Neural crest cell (in vitro differentiated cells): ENCODE measurements around the gene RGS7. TPM values are rescaled to one million over a fixed set of nuclear protein-coding genes. Genes with fewer than 3 reads are reported as not detected.
"Not testable (repeated sequence)": the region's sequence is repeated elsewhere in the genome, so short reads cannot be mapped to it uniquely, and the experiment has no call there.

Experiments used
- DNase-seq: peaks from one replicate; pipeline ENCODE4 v3.0.0; 2021; ENCODE audit warnings: low read depth, mixed read lengths, low spot score
- H3K27ac Mint-ChIP-seq: one replicate; pipeline ENCODE4 v1.8.0; 2021; ENCODE audit warnings: mild to moderate bottlenecking, mixed read lengths; ENCODE audit not compliant: unreplicated experiment
- H3K27me3 Mint-ChIP-seq: 2 replicates; pipeline ENCODE4 v1.8.0; 2021; ENCODE audit warnings: low read depth, mild to moderate bottlenecking, mixed read lengths
- H3K36me3 Mint-ChIP-seq: 2 replicates; pipeline ENCODE4 v1.8.0; 2021; ENCODE audit warnings: low read depth, mild to moderate bottlenecking, mixed read lengths
- H3K4me1 Mint-ChIP-seq: 2 replicates; pipeline ENCODE4 v1.8.0; 2021; ENCODE audit warnings: mixed read lengths
- H3K4me3 Mint-ChIP-seq: one replicate; pipeline ENCODE4 v1.8.0; 2021; ENCODE audit warnings: mild to moderate bottlenecking, mixed read lengths
- H3K9me3 Mint-ChIP-seq: 2 replicates; pipeline ENCODE4 v1.8.0; 2021; ENCODE audit warnings: mixed read lengths
- total RNA-seq: library from RNA; stranded (reverse); gene quantifications from 2 replicates; pipeline ENCODE4 v1.2.1, GENCODE V29; 2021
- TF ChIP-seq, protein P1 (sequence below): fragments of 200-600 bp; sonication (generic); conservative IDR thresholded peaks from 2 replicates; pipeline ENCODE4 v1.5.0; 2021; ENCODE audit warnings: antibody characterized with exemption, mild to moderate bottlenecking

The RGS7 gene
- total RNA-seq, 1 donor from 2014 or later = 0.65 TPM

DNA sequence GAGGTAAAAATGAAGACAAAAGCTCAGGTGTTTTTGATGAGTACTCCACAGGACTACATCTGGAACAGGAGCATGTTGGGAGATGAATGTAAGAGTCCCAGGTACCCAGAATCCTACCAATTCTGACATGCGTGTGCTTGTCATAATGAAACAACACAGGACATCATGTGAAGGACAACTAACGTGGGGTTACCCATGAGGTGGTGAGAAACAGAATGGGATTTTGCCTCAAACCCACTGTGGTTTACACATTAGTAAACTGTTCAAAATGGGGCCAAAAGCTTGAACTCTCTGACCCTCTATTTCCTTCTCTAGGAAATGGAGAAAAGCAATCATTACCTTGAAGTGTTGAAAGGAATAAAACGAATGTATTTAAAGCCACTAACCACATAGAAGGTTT is 266.2 kb downstream of the RGS7 start:
- Mint-ChIP-seq H3K4me1 (no peaks in the 10 kb centered on the region), H3K27me3 (no peaks in the 10 kb centered on the region), H3K4me3 (no peak overlapping the region), H3K36me3 (no peaks in the 10 kb centered on the region), H3K27ac (no peak overlapping the region), H3K9me3 (no peaks in the 10 kb centered on the region)
- DNase-seq = no peak
- TF ChIP-seq, protein P1, sequence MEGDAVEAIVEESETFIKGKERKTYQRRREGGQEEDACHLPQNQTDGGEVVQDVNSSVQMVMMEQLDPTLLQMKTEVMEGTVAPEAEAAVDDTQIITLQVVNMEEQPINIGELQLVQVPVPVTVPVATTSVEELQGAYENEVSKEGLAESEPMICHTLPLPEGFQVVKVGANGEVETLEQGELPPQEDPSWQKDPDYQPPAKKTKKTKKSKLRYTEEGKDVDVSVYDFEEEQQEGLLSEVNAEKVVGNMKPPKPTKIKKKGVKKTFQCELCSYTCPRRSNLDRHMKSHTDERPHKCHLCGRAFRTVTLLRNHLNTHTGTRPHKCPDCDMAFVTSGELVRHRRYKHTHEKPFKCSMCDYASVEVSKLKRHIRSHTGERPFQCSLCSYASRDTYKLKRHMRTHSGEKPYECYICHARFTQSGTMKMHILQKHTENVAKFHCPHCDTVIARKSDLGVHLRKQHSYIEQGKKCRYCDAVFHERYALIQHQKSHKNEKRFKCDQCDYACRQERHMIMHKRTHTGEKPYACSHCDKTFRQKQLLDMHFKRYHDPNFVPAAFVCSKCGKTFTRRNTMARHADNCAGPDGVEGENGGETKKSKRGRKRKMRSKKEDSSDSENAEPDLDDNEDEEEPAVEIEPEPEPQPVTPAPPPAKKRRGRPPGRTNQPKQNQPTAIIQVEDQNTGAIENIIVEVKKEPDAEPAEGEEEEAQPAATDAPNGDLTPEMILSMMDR = no peak

DNA sequence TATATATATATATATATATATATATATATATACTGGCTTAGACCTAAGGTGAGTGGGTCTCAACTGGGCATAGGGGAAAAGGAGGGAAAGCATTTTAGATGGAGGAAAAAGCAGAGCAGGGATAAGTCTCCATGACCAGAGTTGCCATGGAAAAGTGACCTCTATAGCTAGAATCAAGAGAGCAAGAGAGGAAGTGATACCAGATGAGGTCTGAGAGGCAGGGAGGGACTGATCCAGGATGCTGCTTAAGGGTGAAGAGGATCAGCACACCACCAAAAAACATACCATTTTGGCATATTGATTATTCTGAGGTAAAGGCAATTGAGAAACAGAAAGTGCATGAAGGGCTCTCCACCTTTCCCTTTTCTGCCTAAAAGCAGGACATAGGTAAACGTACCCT is 267.9 kb downstream of the RGS7 start:
- not testable (repeated sequence) for DNase-seq, H3K36me3 Mint-ChIP-seq, H3K4me1 Mint-ChIP-seq, H3K27me3 Mint-ChIP-seq, H3K9me3 Mint-ChIP-seq, H3K4me3 Mint-ChIP-seq, H3K27ac Mint-ChIP-seq

DNA sequence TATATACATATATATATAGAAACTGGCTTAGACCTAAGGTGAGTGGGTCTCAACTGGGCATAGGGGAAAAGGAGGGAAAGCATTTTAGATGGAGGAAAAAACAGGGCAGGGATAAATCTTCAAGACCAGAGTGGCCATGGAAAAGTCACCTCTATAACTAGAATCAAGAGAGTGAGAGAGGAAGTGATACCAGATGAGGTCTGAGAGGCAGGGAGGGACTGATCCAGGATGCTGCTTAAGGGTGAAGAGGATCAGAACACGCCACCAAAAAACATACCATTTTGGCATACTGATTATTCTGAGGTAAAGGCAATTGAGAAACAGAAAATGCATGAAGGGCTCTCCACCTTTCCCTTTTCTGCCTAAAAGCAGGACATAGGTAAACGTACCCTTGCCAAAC is 268.9 kb downstream of the RGS7 start:
- not testable (repeated sequence) for H3K4me3 Mint-ChIP-seq, H3K36me3 Mint-ChIP-seq, DNase-seq, H3K9me3 Mint-ChIP-seq, H3K27ac Mint-ChIP-seq, H3K27me3 Mint-ChIP-seq, H3K4me1 Mint-ChIP-seq

DNA sequence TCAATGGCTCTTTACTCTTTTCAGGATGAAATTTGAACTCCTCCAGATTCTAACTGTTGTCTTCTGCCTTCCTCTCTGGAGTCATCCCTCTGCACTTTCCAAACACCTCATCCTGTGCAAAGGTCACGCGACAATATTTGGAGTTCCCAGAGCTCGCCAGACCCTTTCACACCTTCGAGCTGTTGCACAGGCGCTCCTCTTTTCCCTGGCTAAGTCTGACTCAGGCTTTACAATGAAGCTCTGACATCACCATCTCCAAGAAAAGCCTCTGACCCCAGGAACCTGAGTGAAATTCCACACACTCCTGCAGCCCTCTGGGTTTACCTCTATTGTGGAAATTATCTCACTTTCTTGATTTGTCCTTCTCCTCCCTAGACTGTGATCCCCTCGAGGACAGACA is 270.3 kb downstream of the RGS7 start:
- Mint-ChIP-seq H3K36me3 (no peaks in the 10 kb centered on the region), H3K4me3 (no peak overlapping the region), H3K9me3 (no peaks in the 10 kb centered on the region), H3K27me3 (no peaks in the 10 kb centered on the region), H3K4me1 (no peaks in the 10 kb centered on the region), H3K27ac (no peak overlapping the region)
- DNase-seq = no peak
- TF ChIP-seq, protein P1 = no peak

DNA sequence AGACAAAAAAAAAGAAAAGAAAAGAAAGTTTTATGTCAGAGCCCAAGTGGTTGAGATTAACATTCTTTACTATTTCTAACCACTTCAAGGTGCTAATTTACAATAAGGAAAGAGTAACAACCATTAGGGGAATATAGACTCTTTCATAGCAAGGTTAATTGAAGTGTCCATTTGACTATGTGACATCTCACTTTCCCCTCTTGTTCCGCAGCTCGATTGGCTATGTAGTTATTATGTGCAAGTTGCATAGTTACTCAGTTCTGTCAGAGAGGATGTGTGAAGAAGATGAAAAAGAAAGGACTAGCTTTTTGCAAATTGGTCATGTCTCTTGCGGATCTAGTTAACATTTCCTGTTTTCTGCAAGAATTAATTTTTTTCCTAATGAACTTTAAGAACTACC is 273.7 kb downstream of the RGS7 start:
- Mint-ChIP-seq H3K4me1 (no peaks in the 10 kb centered on the region), H3K27ac (no peak overlapping the region), H3K36me3 (no peaks in the 10 kb centered on the region), H3K4me3 (no peak overlapping the region), H3K9me3 (no peaks in the 10 kb centered on the region), H3K27me3 (no peaks in the 10 kb centered on the region)
- DNase-seq = no peak
- TF ChIP-seq, protein P1 = no peak

DNA sequence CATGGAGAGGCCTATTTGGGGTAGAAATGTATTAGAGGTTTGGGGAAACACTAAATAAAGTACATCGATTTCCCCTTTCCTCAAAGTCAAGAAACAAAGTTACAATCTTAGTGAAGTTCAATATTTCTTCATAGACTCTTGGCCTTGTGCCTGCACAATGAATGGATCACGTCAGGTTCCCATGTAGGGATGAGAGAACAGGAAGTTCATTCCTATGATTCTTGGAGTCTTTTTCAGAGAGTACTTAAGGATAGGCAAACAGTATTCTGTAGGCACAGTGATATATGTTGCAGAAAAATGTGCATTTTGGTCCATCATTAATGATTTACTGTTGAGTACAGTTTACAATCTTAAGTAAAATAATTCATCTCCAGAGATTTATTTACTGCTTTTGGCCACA is 275.5 kb downstream of the RGS7 start:
- Mint-ChIP-seq H3K36me3 (no peaks in the 10 kb centered on the region), H3K4me3 (no peak overlapping the region)

More for the DNA sequence above, 275.5 kb downstream of the RGS7 start:
- H3K9me3 Mint-ChIP-seq = no peaks in the 10 kb centered on the region
- no peak overlapping the region for H3K27ac Mint-ChIP-seq
- H3K4me1 Mint-ChIP-seq = peaks cover 4% of the 10 kb centered on the region
- DNase-seq = no peak
- TF ChIP-seq, protein P1 = no peak
- H3K27me3 Mint-ChIP-seq = no peaks in the 10 kb centered on the region
